ENCODE data around the gene TEX52.

- TF ChIP-seq, protein P1, sequence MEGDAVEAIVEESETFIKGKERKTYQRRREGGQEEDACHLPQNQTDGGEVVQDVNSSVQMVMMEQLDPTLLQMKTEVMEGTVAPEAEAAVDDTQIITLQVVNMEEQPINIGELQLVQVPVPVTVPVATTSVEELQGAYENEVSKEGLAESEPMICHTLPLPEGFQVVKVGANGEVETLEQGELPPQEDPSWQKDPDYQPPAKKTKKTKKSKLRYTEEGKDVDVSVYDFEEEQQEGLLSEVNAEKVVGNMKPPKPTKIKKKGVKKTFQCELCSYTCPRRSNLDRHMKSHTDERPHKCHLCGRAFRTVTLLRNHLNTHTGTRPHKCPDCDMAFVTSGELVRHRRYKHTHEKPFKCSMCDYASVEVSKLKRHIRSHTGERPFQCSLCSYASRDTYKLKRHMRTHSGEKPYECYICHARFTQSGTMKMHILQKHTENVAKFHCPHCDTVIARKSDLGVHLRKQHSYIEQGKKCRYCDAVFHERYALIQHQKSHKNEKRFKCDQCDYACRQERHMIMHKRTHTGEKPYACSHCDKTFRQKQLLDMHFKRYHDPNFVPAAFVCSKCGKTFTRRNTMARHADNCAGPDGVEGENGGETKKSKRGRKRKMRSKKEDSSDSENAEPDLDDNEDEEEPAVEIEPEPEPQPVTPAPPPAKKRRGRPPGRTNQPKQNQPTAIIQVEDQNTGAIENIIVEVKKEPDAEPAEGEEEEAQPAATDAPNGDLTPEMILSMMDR (IDR thresholded peaks at IDR 0.05) = no peak
- no peak for TF ChIP-seq POLR2A (IDR thresholded peaks at IDR 0.05)
These were observed 37.0 kb downstream of the TEX52 start for GRCh38 chr12:2819810-2820209.
